Cardiac fibroblast (primary cell): ENCODE measurements around the gene PAX8.

Source experiments
- DNase-seq, 2 donors: peaks; one replicate each; pipeline versions ENCODE4 v3.0.0 to v3.0.0-alpha.2; 2010; ENCODE audit warnings: low read depth in 2 of 2
- H3K4me3 ChIP-seq, 2 donors: replicated peaks in 1 of 2; 1 replicate in 1 of 2; 2 replicates in 1 of 2; pipeline ENCODE4 v1.5.1; 2011; ENCODE audit warnings: low read depth in 2 of 2, low read length in 2 of 2, mild to moderate bottlenecking in 2 of 2, moderate library complexity in 1 of 2
- TF ChIP-seq, protein P1 (sequence below): IDR thresholded peaks from one replicate; pipeline ENCODE4 v1.5.1; 2011; ENCODE audit warnings: low read depth, mild to moderate bottlenecking, low read length, inconsistent platforms

Gene PAX8

GRCh38 chr2:113190871-113191270, 87.8 kb downstream of the PAX8 start:
- DNase-seq: no peak
- H3K4me3 ChIP-seq: no peak overlapping the region
- TF ChIP-seq, protein P1, sequence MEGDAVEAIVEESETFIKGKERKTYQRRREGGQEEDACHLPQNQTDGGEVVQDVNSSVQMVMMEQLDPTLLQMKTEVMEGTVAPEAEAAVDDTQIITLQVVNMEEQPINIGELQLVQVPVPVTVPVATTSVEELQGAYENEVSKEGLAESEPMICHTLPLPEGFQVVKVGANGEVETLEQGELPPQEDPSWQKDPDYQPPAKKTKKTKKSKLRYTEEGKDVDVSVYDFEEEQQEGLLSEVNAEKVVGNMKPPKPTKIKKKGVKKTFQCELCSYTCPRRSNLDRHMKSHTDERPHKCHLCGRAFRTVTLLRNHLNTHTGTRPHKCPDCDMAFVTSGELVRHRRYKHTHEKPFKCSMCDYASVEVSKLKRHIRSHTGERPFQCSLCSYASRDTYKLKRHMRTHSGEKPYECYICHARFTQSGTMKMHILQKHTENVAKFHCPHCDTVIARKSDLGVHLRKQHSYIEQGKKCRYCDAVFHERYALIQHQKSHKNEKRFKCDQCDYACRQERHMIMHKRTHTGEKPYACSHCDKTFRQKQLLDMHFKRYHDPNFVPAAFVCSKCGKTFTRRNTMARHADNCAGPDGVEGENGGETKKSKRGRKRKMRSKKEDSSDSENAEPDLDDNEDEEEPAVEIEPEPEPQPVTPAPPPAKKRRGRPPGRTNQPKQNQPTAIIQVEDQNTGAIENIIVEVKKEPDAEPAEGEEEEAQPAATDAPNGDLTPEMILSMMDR: no peak

GRCh38 chr2:113187771-113188170, 91.0 kb downstream of the PAX8 start:
- DNase-seq: peak in 1 of 2 donors; percentile 21
- H3K4me3 ChIP-seq: no peak overlapping the region
- TF ChIP-seq, protein P1: no peak

- DNase-seq: no peak
- H3K4me3 ChIP-seq: no peak overlapping the region
- TF ChIP-seq, protein P1: no peak
These were observed 92.3 kb downstream of the PAX8 start for GRCh38 chr2:113186433-113186796.

- peak in 1 of 2 donors; percentile 24 for DNase-seq
- no peak overlapping the region for H3K4me3 ChIP-seq
- TF ChIP-seq, protein P1: no peak
These were observed 92.9 kb downstream of the PAX8 start for GRCh38 chr2:113185664-113186432.

GRCh38 chr2:113184531-113185230, 94.0 kb downstream of the PAX8 start:
- no peak for DNase-seq
- H3K4me3 ChIP-seq: no peak overlapping the region
- TF ChIP-seq, protein P1: no peak

GRCh38 chr2:113183703-113184102, 95.0 kb downstream of the PAX8 start:
- H3K4me3 ChIP-seq: no peak overlapping the region
- TF ChIP-seq, protein P1: no peak
- DNase-seq: no peak
